ENCODE results near the gene SLC24A3. TPM values are rescaled to one million over a fixed set of nuclear protein-coding genes. Genes with fewer than 3 reads are reported as not detected.

The SLC24A3 gene
- polyA plus RNA-seq, 1 experiment: 1.7 TPM

GRCh38 chr20:19760371-19760721 is 547.9 kb downstream of the SLC24A3 start:
- Histone ChIP-seq H3K27me3 (ENCODE audit: control insufficient read depth, insufficient read depth, low read length) (no peaks in the 10 kb centered on the region), H3K36me3 (ENCODE audit: control insufficient read depth, insufficient read depth, low read length) (no peaks in the 10 kb centered on the region), H3K4me3 (ENCODE audit: low read depth, low read length) (no peak overlapping the region)
- POLR2A ChIA-PET: no interaction called here
- no peak for TF ChIP-seq CTCF (IDR thresholded peaks at IDR 0.05; ENCODE audit: insufficient read depth, low read depth, low read length)
- CTCF ChIA-PET: interaction anchor here (1.5 to 2.6 kb wide), 3 partner anchors 9 to 26 kb away, joined by 3 to 12 read pairs (median 7); no protein-coding TSS in a partner anchor
- no peak for DNase-seq (ENCODE audit: low read depth)

DNA sequence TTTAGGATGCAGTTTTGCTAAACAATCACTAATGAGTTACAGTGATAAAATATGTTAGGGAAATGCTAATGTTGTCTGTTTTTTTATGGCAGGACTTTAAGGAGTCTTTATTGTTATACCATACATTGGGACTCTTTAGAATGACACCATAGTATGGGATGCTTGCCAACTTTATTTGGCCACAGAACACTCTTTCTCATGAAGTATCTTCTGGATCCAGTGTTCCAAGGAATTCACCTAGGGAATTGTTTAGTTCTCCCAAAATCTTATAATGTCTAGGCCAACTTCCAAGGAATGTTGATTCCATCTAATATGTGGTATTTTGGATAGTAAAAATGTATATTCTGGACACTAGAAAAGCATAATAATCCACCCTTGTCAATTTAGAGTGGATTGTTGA is 548.9 kb downstream of the SLC24A3 start:
- no peak for TF ChIP-seq CTCF (IDR thresholded peaks at IDR 0.05; ENCODE audit: insufficient read depth, low read depth, low read length)
- H3K4me3 ChIP-seq (ENCODE audit: low read depth, low read length): no peak overlapping the region
- ChIA-PET POLR2A (no interaction called here), CTCF (no interaction called here)
- no peak for DNase-seq (ENCODE audit: low read depth)
- H3K27me3 ChIP-seq (ENCODE audit: control insufficient read depth, insufficient read depth, low read length): no peaks in the 10 kb centered on the region
- no peaks in the 10 kb centered on the region for H3K36me3 ChIP-seq (ENCODE audit: control insufficient read depth, insufficient read depth, low read length)

- DNase-seq (ENCODE audit: low read depth): no peak
- Histone ChIP-seq H3K36me3 (ENCODE audit: control insufficient read depth, insufficient read depth, low read length) (no peaks in the 10 kb centered on the region), H3K27me3 (ENCODE audit: control insufficient read depth, insufficient read depth, low read length) (no peaks in the 10 kb centered on the region), H3K4me3 (ENCODE audit: low read depth, low read length) (no peak overlapping the region)
- no peak for TF ChIP-seq CTCF (IDR thresholded peaks at IDR 0.05; ENCODE audit: insufficient read depth, low read depth, low read length)
- ChIA-PET POLR2A (no interaction called here), CTCF (no interaction called here)
Measured at GRCh38 chr20:19761841-19762240, 549.4 kb downstream of the SLC24A3 start.

- DNase-seq (ENCODE audit: low read depth): no peak
- no peak overlapping the region for H3K4me3 ChIP-seq (ENCODE audit: low read depth, low read length)
- POLR2A ChIA-PET: interaction anchor here (0.6 kb wide), 1 partner anchor 1240 kb away, joined by 4 read pairs; no protein-coding TSS in a partner anchor
- CTCF ChIA-PET: interaction anchor here (2.2 kb wide), 1 partner anchor 9 kb away, joined by 7 read pairs; no protein-coding TSS in a partner anchor
- TF ChIP-seq CTCF (IDR thresholded peaks at IDR 0.05; ENCODE audit: insufficient read depth, low read depth, low read length): no peak
- H3K27me3 ChIP-seq (ENCODE audit: control insufficient read depth, insufficient read depth, low read length): no peaks in the 10 kb centered on the region
- peaks cover 1% of the 10 kb centered on the region; the same call in 1 of the 2 replicates for H3K36me3 ChIP-seq (ENCODE audit: control insufficient read depth, insufficient read depth, low read length)
Measured at GRCh38 chr20:19764207-19764606, 551.8 kb downstream of the SLC24A3 start.

- no peak for DNase-seq (ENCODE audit: low read depth)
- H3K27me3 ChIP-seq (ENCODE audit: control insufficient read depth, insufficient read depth, low read length): no peaks in the 10 kb centered on the region
- ChIA-PET POLR2A (no interaction called here), CTCF (interaction anchor here (2.2 kb wide), 1 partner anchor 8 kb away, joined by 7 read pairs; no protein-coding TSS in a partner anchor)
- no peak for TF ChIP-seq CTCF (IDR thresholded peaks at IDR 0.05; ENCODE audit: insufficient read depth, low read depth, low read length)
- no peak overlapping the region for H3K4me3 ChIP-seq (ENCODE audit: low read depth, low read length)
- H3K36me3 ChIP-seq (ENCODE audit: control insufficient read depth, insufficient read depth, low read length): peaks cover 1% of the 10 kb centered on the region; the same call in 1 of the 2 replicates
Measured at GRCh38 chr20:19765266-19765665, 552.8 kb downstream of the SLC24A3 start.

Data from BJ (cell line).